HepG2 (cell line): ENCODE data around the gene CEP20. TPM values are rescaled to one million over a fixed set of nuclear protein-coding genes. Genes with fewer than 3 reads are reported as not detected.

Source experiments
- ATAC-seq: fragments of 200-7000 bp; cut with Tn5 transposase; 3 replicates; pipeline ENCODE4 v1.9.1; 2020; ENCODE audit warnings: mild to moderate bottlenecking, moderate library complexity
- BruUV-seq: library from RNA; stranded (reverse); fragments of 400-500 nt; replicated peaks from 2 replicates; lab custom pipeline; 2021; lab: Mats Ljungman, UMichigan
- CTCF ChIA-PET: fragments of 300-600 bp; formaldehyde crosslinking; extraction: SDS; loops from one replicate; lab custom pipeline; 2021; ENCODE audit warnings: low total read pairs, inconsistent platforms, low intra/inter-chr PET ratio; lab: Yijun Ruan, JAX
- POLR2A ChIA-PET: fragments of 350-600 bp; sonication (Branson Sonifier 250); formaldehyde crosslinking; loops from one replicate; lab custom pipeline; 2020; ENCODE audit warnings: antibody characterized with exemption, inconsistent platforms; lab: Yijun Ruan, JAX
- DNase-seq: peaks from one replicate; pipeline ENCODE4 v3.0.0-alpha.2; 2015; ENCODE audit warnings: low spot score
- FAIRE-seq: peaks from 3 replicates; lab custom pipeline; 2011; peaks lifted over from hg19 to GRCh38; lab: Jason Lieb, UNC
- H2AFZ ChIP-seq: one replicate; pipeline ENCODE4 v1.6.1; 2011; ENCODE audit warnings: low read length, inconsistent platforms
- H3K27ac ChIP-seq: fragments of 300-600 bp; 3 replicates; pipeline ENCODE4 v1.8.0; 2011; ENCODE audit warnings: mixed run types, mild to moderate bottlenecking, mixed read lengths, low read length, inconsistent platforms; ENCODE audit not compliant: insufficient read depth; ENCODE audit errors: extremely low read length
- H3K27me3 ChIP-seq, 2 experiments: fragments of 200-600 bp in 1 of 2; 2 replicates in 1 of 2; 3 replicates in 1 of 2; pipeline versions ENCODE4 v1.6.0 to v1.8.0; 2011; ENCODE audit warnings: low read length in 2 of 2, mild to moderate bottlenecking in 2 of 2, moderate library complexity in 2 of 2, inconsistent platforms in 1 of 2; ENCODE audit not compliant: insufficient read depth in 2 of 2, control insufficient read depth in 1 of 2
- H3K36me3 ChIP-seq, 2 experiments: fragments of 200-600 bp in 1 of 2; replicated peaks in 1 of 2; 2 replicates in 1 of 2; 3 replicates in 1 of 2; pipeline versions ENCODE4 v1.5.1 to v1.8.0; 2011; ENCODE audit warnings: low read length in 2 of 2, inconsistent platforms in 1 of 2; ENCODE audit not compliant: insufficient read depth in 2 of 2, control insufficient read depth in 1 of 2
- H3K4me1 ChIP-seq: 2 replicates; pipeline ENCODE4 v1.5.1; 2012; ENCODE audit warnings: low read length, inconsistent platforms; ENCODE audit not compliant: insufficient read depth
- H3K4me2 ChIP-seq: 2 replicates; pipeline ENCODE4 v1.6.0; 2011; ENCODE audit warnings: low read depth, low read length, inconsistent platforms
- H3K4me3 ChIP-seq, 3 experiments: fragments of 200-600 bp in 1 of 3; sonication (generic), shearing (Covaris generic) in 1 of 3; replicated peaks in 1 of 3; 2 replicates each; pipeline ENCODE4 v1.5.1; 2011 to 2016; ENCODE audit warnings: low read length in 3 of 3, inconsistent platforms in 2 of 3, low read depth in 2 of 3, mild to moderate bottlenecking in 2 of 3, control low read depth in 1 of 3, mixed read lengths in 1 of 3; ENCODE audit not compliant: insufficient read depth in 1 of 3
- H3K79me2 ChIP-seq: one replicate; pipeline ENCODE4 v1.6.1; 2011; ENCODE audit warnings: low read length, inconsistent platforms; ENCODE audit not compliant: insufficient read depth
- H3K9ac ChIP-seq: 2 replicates; pipeline ENCODE4 v1.6.0; 2011; ENCODE audit warnings: mild to moderate bottlenecking, low read depth, low read length, inconsistent platforms; ENCODE audit not compliant: insufficient read depth
- H3K9me3 ChIP-seq: 2 replicates; pipeline ENCODE4 v1.5.1; 2012; ENCODE audit warnings: mild to moderate bottlenecking, low read length
- H4K20me1 ChIP-seq: 2 replicates; pipeline ENCODE4 v1.6.0; 2011; ENCODE audit warnings: inconsistent platforms, mild to moderate bottlenecking, low read length, moderate library complexity; ENCODE audit not compliant: insufficient read depth
- GLMP ChIP-seq: sonication (generic); formaldehyde crosslinking; IDR thresholded peaks from 2 replicates; pipeline ENCODE4 v1.9.0; 2021; ENCODE audit warnings: missing genetic modification reagents, mild to moderate bottlenecking, borderline replicate concordance
- HNRNPLL ChIP-seq: fragments of 200-400 bp; formaldehyde crosslinking; IDR thresholded peaks from 2 replicates; pipeline ENCODE4 v1.6.1; 2017; ENCODE audit warnings: mild to moderate bottlenecking, low read depth, low read length; ENCODE audit not compliant: poor library complexity, severe bottlenecking
- MNT ChIP-seq: fragments of 450-650 bp; IDR thresholded peaks from 2 replicates; pipeline ENCODE4 v1.6.1; 2016
- SALL2 ChIP-seq: sonication (generic); formaldehyde crosslinking; IDR thresholded peaks from 2 replicates; pipeline ENCODE4 v1.8.1; 2023; ENCODE audit warnings: mild to moderate bottlenecking, missing genetic modification reagents, inconsistent platforms
- ZNF136 ChIP-seq: sonication (generic); formaldehyde crosslinking; IDR thresholded peaks from 2 replicates; pipeline ENCODE4 v1.8.1; 2022; ENCODE audit warnings: low read depth, mild to moderate bottlenecking, moderate library complexity, missing genetic modification reagents
- ZNF274 ChIP-seq: sonication (generic); formaldehyde crosslinking; IDR thresholded peaks from 2 replicates; pipeline ENCODE4 v1.5.1; 2020; ENCODE audit warnings: mild to moderate bottlenecking, missing genetic modification reagents
- ZNF839 ChIP-seq: sonication (generic); formaldehyde crosslinking; IDR thresholded peaks from 2 replicates; pipeline ENCODE4 v1.4.0; 2020; ENCODE audit warnings: missing genetic modification reagents, mild to moderate bottlenecking, borderline replicate concordance
- WGBS: methylation state at CpG from one replicate; pipeline ENCODE4 v1.1.6; 2017; ENCODE audit warnings: low lambda C conversion rate; 5-methylcytosine and 5-hydroxymethylcytosine counted together
- in situ Hi-C: cut with HindIII; loops from 2 replicates; pipeline ENCODE4 v1.10.0; 2017; ENCODE audit warnings: low pct_unique_long_range_greater_than_20kb; ENCODE audit not compliant: extremely low pct_ligation_motif_present
- intact Hi-C: fragments of 100-400 bp; cut with micrococcal nuclease; formaldehyde crosslinking; loops from one replicate; pipeline ENCODE4 v1.10.0; 2022; ENCODE audit not compliant: unreplicated experiment
- polyA plus RNA-seq, 8 experiments: library from polyadenylated mRNA; depleted of rRNA in 3 of 8; stranded (reverse) in 7 of 8; unstranded in 1 of 8; fragments of >200 nt; fragmentation: Illumina TruSeq in 4 of 8; extraction: Trizol in 4 of 8; gene quantifications; 2 replicates each; pipeline versions ENCODE4 v1.2.1 to v1.2.3, GENCODE V29; 2011 to 2016; ENCODE audit warnings: low read depth in 4 of 8, missing spikeins in 1 of 8, mixed read lengths in 1 of 8; ENCODE audit not compliant: insufficient read depth in 1 of 8
- total RNA-seq, 5 experiments: library from RNA; depleted of rRNA; stranded (reverse); fragments of >200 nt; fragmentation: Illumina TruSeq; extraction: Trizol; gene quantifications; 2 replicates each; pipeline ENCODE4 v1.2.3, GENCODE V29; 2016; ENCODE audit warnings: low read depth in 1 of 5

Gene CEP20
- total and polyA plus RNA-seq, 2 of the 13 experiments (the other 11 are each of a cell fraction or from before 2014, with no cell fraction given) = 53.0 to 54.1 TPM

DNA sequence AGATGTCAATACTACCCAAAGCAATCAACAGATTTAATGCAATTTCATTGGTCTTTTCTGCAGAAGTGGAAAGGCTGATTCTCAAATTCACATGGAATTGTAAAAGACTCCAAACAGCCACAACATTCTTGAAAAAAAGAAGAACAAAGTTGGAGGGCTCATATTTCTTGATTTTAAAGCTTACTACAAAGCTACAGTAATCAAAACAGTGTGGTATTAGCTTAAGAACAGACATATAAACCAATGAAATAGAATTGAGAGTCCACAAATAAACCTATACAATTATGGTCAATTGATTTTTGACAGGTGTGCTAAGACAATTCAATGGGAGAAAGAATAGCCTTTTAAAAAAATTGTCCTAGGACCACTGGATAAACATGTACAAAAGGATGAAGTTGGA, 46.6 kb upstream of the CEP20 start (continued):
- TF ChIP-seq SALL2 (no peak), GLMP (CRISPR knock-in tag) (no peak), MNT (no peak)

DNA sequence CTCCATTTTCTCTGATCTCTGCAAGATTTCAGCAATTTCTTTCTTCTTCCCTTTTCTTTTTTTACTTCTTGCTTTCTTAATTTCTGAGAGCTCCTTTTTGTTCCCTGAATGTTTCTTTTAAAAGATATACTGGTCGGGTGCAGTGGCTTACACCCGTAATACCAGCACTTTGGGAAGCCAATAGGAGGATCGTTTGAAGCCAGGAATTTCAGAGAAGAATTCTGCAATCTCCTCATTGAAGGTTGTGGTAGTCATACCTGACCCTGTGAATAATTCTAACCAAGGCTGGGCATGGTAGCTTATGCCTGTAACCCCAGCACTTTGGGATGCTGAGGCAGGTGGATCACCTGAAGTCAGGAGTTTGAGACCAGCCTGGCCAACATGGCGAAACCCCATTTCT, 45.4 kb upstream of the CEP20 start:
- no peak for TF ChIP-seq ZNF274 (CRISPR knock-in tag)
- TF ChIP-seq ZNF136 = no peak
- TF ChIP-seq ZNF839 = no peak
- no peak for TF ChIP-seq HNRNPLL
- Histone ChIP-seq H4K20me1 (no peaks in the 10 kb centered on the region), H3K36me3 (no peaks in the 10 kb centered on the region), H3K4me1 (peaks cover 6% of the 10 kb centered on the region), H3K4me3 (no peak overlapping the region), H3K9me3 (0 out of 2 replicates have a peak, but pooled peaks cover 4% of the 10 kb centered on the region), H3K4me2 (no peak overlapping the region), H2AFZ (no peak overlapping the region), H3K79me2 (no peaks in the 10 kb centered on the region), H3K27ac (no peak overlapping the region), H3K27me3 (no peaks in the 10 kb centered on the region), H3K9ac (no peak overlapping the region)
- WGBS = 27% methylated on average over 4 of the region's 4 CpGs
- in situ Hi-C loops (no loop called here), intact Hi-C loops (no loop called here)
- DNase-seq = no peak
- no TSS peak for BruUV-seq
- CTCF ChIA-PET = no interaction called here
- FAIRE-seq = no peak
- POLR2A ChIA-PET = interaction anchor here (1.5 kb wide), 1 partner anchor 14 kb away, joined by 3 read pairs; no protein-coding TSS in a partner anchor
- no peak for ATAC-seq
